GM18873 (cell line): Measurements from ENCODE around the gene DCXR.

Source experiments
- ATAC-seq: cut with Tn5 transposase; IDR thresholded peaks from one replicate; pipeline ENCODE4 v1.9.1; 2021; ENCODE audit warnings: mild to moderate bottlenecking, moderate library complexity, moderate number of reproducible peaks; ENCODE audit not compliant: unreplicated experiment, low FRiP score

The DCXR gene

DNA sequence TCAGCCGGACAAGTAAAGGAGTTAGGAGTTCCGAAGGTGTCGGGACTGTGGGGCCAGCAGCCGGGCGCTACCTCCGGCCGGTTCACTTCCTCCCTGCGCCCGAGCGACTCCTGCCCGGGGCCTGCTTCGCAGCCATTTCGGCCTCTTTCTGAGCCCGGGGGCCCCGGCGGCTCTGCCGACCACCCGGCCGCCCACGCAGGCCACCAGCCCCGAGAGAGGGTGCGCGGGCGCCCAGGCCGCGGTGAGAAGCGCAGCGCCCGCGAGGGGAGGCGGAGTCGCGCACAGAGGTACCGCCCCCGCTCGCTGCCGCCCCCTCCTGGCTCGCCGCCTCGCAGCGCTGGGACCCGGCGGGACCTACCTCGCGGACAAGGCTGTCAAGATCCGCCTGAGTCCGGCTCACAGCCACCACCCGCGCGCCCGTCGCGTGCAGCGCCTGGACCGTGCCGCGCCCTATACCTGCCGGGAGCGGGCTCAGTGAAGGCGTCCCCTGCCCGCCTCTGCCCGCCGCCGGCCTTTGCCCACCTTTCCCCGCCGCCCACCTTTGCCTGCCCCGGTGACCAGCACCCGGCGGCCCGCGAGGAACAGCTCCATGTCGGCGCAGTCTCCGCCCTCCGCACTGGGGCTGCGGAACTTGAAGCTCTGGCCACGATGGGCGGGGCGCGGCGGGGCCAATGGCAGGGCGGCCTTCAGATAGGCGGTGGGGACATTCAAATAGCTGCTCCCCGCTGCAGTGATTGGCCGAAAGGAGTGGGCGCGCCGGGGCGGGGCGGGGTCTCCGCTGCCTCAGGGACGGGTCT is at the start of gene DCXR:
Gene DCXR, minus strand, starts transcription at position 606 of the 797 bp plus-strand sequence. Its CDS starts 15 bp downstream, at position 591.
- ATAC-seq, result peak; percentile 82

DNA sequence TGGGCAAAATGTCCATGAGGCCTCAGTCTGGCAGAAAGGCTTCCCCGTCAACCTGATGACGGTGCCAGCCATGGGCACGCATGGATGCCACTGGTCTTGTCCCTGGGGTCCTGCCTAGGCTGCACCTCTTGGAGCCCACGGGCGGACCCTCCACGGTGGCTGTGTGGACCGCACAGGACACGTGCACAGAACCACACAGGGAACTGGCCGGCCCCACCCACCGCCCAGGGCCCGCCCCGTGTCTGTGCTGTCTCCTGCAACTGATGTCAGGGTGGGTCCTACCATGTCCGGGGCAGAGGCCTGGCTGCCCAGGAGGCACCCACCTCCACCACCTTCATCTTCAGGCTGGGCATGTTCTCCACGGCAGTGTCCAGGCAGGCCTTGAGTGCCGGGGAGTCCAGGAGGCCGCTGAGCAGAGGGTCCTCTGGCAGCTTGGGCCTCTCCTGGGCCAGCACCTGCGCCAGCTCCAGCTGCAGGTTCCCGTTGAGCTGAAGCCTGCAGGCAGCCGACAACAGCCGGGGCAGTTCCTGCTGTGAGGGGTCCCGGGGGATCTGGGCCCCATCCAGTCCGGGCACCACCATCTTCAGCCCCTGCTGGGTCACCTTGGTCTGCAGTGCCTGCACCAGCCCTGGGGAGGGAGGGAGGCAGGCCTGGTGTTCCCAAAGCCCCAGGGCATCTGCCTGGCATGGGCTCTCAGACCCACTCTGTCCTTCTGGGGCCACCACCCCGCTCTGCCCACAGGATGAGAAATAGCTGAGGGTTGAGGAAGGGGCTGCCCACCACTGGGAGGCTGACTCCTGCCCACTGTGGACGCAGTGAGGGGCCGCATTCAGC is 48.7 kb upstream of the DCXR start:
- no peak for ATAC-seq

DNA sequence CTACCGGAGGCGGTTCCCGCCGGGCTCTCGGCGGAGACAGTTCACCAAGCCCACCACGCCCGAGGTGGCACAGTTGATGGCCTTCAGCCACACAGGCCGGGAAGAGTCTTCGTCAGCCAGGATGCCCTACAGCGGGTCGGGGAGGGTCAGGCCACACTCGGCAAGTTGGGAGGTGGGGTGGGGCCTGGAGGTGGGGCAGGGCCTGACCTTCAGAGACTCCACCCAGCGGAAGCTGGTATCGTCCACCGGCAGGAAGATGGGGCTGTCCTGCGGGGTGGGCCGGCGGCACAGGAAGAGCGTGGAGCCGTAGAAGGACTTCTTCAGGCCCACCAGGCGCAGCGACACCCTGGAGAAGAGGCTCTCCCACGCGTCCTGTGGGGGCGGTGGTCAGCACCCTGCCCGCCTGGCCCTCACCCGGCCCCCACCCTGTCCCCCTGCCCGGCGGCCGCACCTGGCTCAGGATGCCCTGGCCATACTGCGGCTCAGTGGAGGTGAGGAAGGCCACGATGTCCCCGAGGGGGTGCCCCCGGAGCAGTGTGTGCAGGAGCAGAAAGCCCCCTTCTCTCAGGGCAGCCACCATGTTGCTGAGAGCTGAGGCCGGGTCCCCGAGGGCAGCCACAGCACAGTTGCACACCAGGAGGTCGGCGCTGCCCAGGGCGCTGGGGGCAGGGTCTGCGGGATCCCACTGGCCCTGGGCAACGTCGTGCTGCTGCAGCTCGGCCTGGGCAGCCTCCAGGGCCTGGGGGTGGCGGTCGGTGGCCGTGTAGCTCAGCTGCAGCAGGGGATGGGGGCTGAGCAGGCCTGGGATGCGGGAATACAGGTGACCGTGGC is 47.7 kb upstream of the DCXR start:
- no peak for ATAC-seq

DNA sequence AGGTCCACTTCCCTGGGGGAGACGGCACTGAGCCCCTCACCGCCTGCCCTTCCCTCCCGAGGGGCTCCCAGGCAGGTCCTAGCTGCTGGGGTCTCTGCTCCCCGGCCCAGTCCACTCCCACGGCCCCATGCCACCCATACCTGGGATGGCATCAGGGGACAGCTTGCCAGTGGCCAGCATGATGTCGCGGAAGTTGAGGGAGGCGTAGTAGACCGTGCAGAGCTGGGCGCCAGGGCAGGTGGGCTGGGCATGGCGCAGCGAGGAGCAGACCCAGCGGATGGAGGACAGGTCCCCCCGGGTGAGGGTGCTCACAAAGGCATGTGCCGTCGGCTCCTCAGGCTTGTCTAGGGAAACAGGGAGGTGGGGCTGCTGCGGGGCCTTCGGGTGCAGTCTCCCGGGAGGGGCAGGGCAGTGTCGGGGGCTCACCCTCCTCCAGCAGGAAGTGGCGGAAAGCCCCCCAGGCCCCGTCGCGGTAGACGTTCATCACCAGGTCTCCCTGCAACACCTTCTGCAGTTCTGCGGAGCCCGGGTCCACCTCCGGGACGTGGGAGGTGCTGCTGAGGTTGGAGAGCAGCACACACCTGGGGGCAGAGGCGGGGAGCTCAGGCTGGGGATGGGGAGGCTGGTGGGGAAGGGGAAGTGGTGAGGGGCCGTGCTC is 47.0 kb upstream of the DCXR start:
- ATAC-seq, result no peak

GRCh38 chr17:82083533-82084359 is 46.2 kb upstream of the DCXR start:
- no peak for ATAC-seq

- no peak for ATAC-seq
Observed at GRCh38 chr17:82083009-82083408, 45.5 kb upstream of the DCXR start.

DNA sequence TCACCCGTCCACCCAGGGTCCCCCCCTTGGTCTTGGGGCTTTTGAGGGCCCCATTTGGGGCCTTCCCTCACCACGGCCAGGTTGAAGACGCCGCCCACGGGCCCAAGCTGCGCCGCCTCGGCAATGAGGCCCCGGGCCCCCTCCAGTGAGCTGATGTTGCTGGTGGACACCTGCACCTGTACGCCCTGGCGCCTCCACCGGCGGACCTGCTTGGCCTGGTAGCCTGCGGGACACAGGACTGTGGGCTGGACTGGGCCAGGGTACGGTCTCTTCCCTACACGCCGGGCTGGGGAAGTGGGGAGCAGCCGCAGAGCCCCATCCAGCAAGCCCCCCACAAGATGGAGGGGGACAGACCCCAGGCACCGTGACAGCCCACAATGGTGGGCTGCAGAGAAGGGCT is 45.0 kb upstream of the DCXR start:
- ATAC-seq, result no peak

- ATAC-seq, result no peak
Observed at GRCh38 chr17:82081966-82082365, 44.5 kb upstream of the DCXR start.

DNA sequence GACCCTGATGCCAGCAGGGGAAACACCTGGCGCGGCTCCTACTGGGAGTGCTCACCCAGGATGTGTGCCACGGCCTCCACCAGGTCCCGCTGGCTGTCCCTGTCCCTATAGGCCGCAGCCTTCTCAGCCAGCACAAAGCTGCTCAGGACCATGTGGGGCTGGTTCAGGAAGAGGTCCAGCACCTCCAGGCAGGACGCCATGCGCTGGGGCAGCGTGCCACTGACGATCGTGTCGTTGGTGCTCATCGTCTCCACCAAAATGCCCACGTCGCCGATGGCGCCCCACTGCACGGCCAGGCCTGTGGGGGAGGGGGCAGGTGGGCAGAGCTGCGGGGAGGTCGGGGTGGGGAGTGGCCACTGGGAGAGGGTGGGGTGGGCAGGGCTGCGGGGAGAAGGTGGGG is 44.0 kb upstream of the DCXR start:
- ATAC-seq, result no peak

- ATAC-seq, result no peak
Observed at GRCh38 chr17:82080789-82081464, 43.4 kb upstream of the DCXR start.

DNA sequence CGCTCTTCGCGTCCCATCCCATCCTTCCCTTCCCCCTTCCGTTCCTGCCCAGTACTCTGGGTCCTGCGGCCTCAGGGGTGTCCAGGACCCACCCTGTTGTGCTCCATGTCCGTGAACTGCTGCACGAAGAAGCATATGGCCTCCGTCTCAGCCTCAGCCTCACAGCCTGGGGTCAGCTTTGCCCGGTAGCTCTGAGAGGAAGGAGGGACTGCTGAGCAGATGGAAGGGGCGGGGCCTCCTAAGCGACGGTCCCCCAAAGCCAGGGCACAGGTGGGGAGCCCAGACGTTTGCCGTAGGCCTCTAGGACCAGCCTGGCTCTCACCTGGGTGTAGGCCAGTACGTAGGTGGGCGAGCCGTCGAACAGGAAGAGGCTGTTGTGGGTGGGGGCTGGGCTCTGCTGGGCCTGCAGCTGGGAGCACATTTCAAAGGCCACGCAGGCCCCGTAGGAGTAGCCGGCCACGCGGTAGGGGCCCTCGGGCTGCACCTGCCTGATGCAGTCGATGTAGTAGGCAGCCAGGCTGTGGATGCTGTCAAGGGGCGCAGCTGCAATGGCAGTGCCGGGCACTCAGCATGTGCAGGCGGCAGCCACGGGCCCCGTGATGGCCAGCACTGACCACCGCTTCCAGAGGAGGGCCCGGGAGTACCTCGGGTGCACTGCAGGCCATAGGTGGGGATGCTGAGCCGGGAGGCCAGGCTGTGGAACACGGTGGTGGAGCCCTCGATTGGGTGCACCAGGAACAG is 42.7 kb upstream of the DCXR start:
- no peak for ATAC-seq

- ATAC-seq, result no peak
Observed at GRCh38 chr17:82079001-82079677, 41.6 kb upstream of the DCXR start.

DNA sequence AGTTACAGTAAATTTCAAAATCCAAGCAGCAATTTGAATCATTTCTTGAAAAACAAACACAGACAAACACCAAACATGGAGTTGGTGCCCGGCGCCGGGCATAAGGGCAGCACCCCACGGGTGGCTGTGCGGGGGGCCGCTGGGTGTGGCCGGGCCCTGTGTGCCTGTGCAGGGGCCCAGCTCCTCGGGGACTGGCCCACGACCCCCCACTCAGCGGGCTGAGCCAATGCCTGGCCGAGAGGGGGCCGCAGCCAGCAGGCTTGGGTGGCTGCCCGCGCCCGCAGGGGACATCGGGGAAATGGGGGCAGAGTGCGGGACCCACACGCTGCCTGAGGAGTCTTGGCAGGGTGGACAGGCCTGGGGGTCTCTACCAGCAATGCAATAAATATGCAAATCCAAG is 40.9 kb upstream of the DCXR start:
- no peak for ATAC-seq

DNA sequence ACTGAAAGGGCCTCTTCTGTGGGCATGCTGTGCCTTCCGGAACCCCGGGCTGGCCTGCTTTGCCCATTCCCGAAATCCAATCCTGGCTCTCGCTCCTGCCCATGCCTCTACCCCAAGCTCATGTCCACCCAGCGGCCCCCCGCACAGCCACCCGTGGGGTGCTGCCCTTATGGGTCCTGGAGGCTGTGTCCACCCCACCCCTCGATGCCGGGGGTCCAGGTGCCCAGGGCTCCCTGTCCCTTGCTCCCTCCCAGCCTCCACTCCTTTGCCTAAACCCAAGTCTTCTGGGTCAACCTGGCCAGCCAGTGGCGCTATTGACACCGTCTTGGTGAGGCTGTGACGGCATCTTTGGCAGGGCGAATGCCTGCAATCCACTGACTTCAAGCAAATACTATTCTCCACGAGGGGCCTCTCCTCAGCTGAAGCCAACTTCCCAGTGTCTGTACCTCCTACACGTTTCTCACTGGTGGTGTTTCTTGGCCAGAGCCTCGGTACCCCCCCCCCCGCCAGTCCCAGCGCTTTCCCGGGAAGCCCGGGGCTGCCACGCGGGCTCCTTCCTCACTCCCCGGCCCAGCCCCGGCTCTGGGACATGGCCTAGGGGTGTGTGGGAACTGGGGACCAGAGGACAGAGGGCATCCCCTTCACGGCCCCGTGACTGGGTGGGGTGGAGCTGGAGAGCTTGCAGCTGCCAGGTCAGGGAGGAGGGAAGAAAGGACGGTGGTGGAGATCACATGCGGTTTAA is 40.3 kb upstream of the DCXR start:
- ATAC-seq, result no peak

DNA sequence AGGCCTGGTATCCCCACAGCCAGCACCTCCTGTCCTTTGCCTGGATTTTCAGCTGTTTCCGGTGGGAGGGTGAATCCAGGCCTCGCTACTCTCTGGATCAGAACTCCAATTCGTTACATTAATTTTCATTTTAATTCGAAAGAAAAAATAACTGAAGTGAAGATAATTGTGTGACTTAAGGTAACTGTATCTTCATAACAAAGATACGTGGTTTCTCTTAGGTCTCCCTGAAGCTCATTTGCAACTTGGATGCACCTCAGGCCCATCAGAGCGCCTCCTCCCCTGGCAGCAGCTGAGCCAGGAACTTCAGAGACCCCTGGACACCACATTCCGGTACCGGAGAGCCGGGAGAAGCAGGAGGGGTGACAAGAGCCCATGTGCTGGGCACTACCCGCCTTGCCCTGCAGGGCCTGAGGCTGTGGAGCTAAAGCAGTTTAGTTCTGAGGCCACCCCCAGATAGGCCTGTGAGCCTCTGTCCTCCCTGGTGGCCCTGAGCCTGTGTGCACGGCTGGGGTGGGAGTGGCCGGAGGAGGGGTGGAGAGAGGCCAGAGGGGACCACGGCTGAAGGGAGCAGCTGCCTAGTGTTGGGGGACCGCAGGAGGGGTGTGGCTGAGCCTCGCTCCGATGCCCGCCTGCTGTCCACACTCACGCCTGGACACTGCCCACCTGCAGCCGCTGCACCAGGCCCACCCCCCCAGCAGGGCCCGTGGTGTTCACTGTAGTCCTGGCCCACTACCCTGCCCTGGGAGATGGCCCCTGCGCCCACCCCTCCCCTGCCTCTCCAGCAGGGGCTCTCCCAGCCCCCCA is 39.5 kb upstream of the DCXR start:
- ATAC-seq, result no peak
